ENCODE data around the gene EHD3. TPM values are rescaled to one million over a fixed set of nuclear protein-coding genes. Genes with fewer than 3 reads are reported as not detected.
A peak's percentile ranks its signal among the peaks of the same experiment; 100 is the strongest.

Gene EHD3
- total RNA-seq, 1 donor from 2014 or later = 8.0 TPM

GRCh38 chr2:31232586-31232985 is 1.4 kb upstream of the EHD3 start:
- no peaks in the 10 kb centered on the region for H3K9me3 Mint-ChIP-seq (ENCODE audit: unreplicated experiment)

GRCh38 chr2:31233231-31233630 is 721 bp upstream of the EHD3 start:
- Mint-ChIP-seq H3K9me3 (ENCODE audit: unreplicated experiment) (no peaks in the 10 kb centered on the region), H3K4me1 (ENCODE audit: unreplicated experiment) (no peaks in the 10 kb centered on the region), H3K36me3 (ENCODE audit: low read depth, unreplicated experiment) (no peaks in the 10 kb centered on the region), H3K4me3 (ENCODE audit: unreplicated experiment) (no peak overlapping the region), H3K27ac (ENCODE audit: unreplicated experiment) (no peak overlapping the region), H3K27me3 (ENCODE audit: unreplicated experiment) (peaks cover 6% of the 10 kb centered on the region)
- DNase-seq (ENCODE audit: low spot score) = no peak
- TF ChIP-seq CTCF (IDR thresholded peaks at IDR 0.05; ENCODE audit: unreplicated experiment) = no peak

More at GRCh38 chr2:31232586-31232985, 1.4 kb upstream of the EHD3 start:
- Mint-ChIP-seq H3K27me3 (ENCODE audit: unreplicated experiment) (peaks cover 6% of the 10 kb centered on the region), H3K27ac (ENCODE audit: unreplicated experiment) (no peak overlapping the region), H3K4me3 (ENCODE audit: unreplicated experiment) (no peak overlapping the region), H3K4me1 (ENCODE audit: unreplicated experiment) (no peaks in the 10 kb centered on the region), H3K36me3 (ENCODE audit: low read depth, unreplicated experiment) (no peaks in the 10 kb centered on the region)
- TF ChIP-seq CTCF (IDR thresholded peaks at IDR 0.05; ENCODE audit: unreplicated experiment) = no peak
- no peak for DNase-seq (ENCODE audit: low spot score)

- DNase-seq (ENCODE audit: low spot score) = no peak
- H3K4me1 Mint-ChIP-seq (ENCODE audit: unreplicated experiment) = no peaks in the 10 kb centered on the region
Measured at GRCh38 chr2:31234683-31235503, 941 bp downstream of the EHD3 start.

GRCh38 chr2:31235504-31235902 is 1.6 kb downstream of the EHD3 start:
- Mint-ChIP-seq H3K36me3 (ENCODE audit: low read depth, unreplicated experiment) (no peaks in the 10 kb centered on the region), H3K4me3 (ENCODE audit: unreplicated experiment) (peak overlapping the region; percentile 81), H3K4me1 (ENCODE audit: unreplicated experiment) (no peaks in the 10 kb centered on the region), H3K27me3 (ENCODE audit: unreplicated experiment) (peaks cover 6% of the 10 kb centered on the region), H3K9me3 (ENCODE audit: unreplicated experiment) (no peaks in the 10 kb centered on the region), H3K27ac (ENCODE audit: unreplicated experiment) (no peak overlapping the region)
- TF ChIP-seq CTCF (IDR thresholded peaks at IDR 0.05; ENCODE audit: unreplicated experiment) = no peak
- no peak for DNase-seq (ENCODE audit: low spot score)

More at GRCh38 chr2:31234683-31235503, 941 bp downstream of the EHD3 start:
- no peak overlapping the region for H3K27ac Mint-ChIP-seq (ENCODE audit: unreplicated experiment)
- H3K27me3 Mint-ChIP-seq (ENCODE audit: unreplicated experiment) = peaks cover 6% of the 10 kb centered on the region
- TF ChIP-seq CTCF (IDR thresholded peaks at IDR 0.05; ENCODE audit: unreplicated experiment) = no peak
- H3K36me3 Mint-ChIP-seq (ENCODE audit: low read depth, unreplicated experiment) = no peaks in the 10 kb centered on the region
- peak overlapping the region; percentile 81 for H3K4me3 Mint-ChIP-seq (ENCODE audit: unreplicated experiment)
- no peaks in the 10 kb centered on the region for H3K9me3 Mint-ChIP-seq (ENCODE audit: unreplicated experiment)

Data from endothelial cell (in vitro differentiated cells).